CD4-positive, alpha-beta T cell treated with Interleukin-4 for 4 hours (primary cell): Measurements from ENCODE around the gene BGN.
A peak's percentile ranks its signal among the peaks of the same experiment; 100 is the strongest.

Experiments
- DNase-seq: peaks from one replicate; pipeline ENCODE4 v3.0.0-alpha.2; 2020

Gene BGN

GRCh38 chrX:153486171-153486570 is 8.6 kb upstream of the BGN start:
- DNase-seq = no peak

GRCh38 chrX:153487590-153488071 is 7.1 kb upstream of the BGN start:
- no peak for DNase-seq

- no peak for DNase-seq
These were observed 6.4 kb upstream of the BGN start for GRCh38 chrX:153488231-153488914.

GRCh38 chrX:153490217-153490930 is 4.4 kb upstream of the BGN start:
- DNase-seq = no peak

GRCh38 chrX:153491351-153491914 is 3.3 kb upstream of the BGN start:
- no peak for DNase-seq

- no peak for DNase-seq
These were observed 2.9 kb upstream of the BGN start for GRCh38 chrX:153491918-153492317.

GRCh38 chrX:153492543-153492942 is 2.2 kb upstream of the BGN start:
- DNase-seq = no peak

GRCh38 chrX:153493085-153493484 is 1.7 kb upstream of the BGN start:
- DNase-seq = no peak

- no peak for DNase-seq
These were observed 719 bp upstream of the BGN start for GRCh38 chrX:153494061-153494460.

GRCh38 chrX:153495362-153495751 is 577 bp downstream of the BGN start:
- no peak for DNase-seq

- DNase-seq = no peak
These were observed 1.3 kb downstream of the BGN start for GRCh38 chrX:153495903-153496589.

GRCh38 chrX:153496590-153496959 is 1.8 kb downstream of the BGN start:
- no peak for DNase-seq

GRCh38 chrX:153498453-153498852 is 3.7 kb downstream of the BGN start:
- DNase-seq = no peak

- DNase-seq = no peak
These were observed 4.6 kb downstream of the BGN start for GRCh38 chrX:153499341-153499740.

GRCh38 chrX:153499876-153500275 is 5.1 kb downstream of the BGN start:
- DNase-seq = no peak

- DNase-seq = no peak
These were observed 6.0 kb downstream of the BGN start for GRCh38 chrX:153500676-153501280.

- no peak for DNase-seq
These were observed 6.8 kb downstream of the BGN start for GRCh38 chrX:153501530-153501929.

- DNase-seq = no peak
These were observed 7.4 kb downstream of the BGN start for GRCh38 chrX:153502131-153502530.

GRCh38 chrX:153502796-153503195 is 8.0 kb downstream of the BGN start:
- DNase-seq = no peak

- no peak for DNase-seq
These were observed 9.8 kb downstream of the BGN start for GRCh38 chrX:153504445-153505016.

GRCh38 chrX:153505361-153505760 is 10.6 kb downstream of the BGN start:
- no peak for DNase-seq

GRCh38 chrX:153507484-153508178 is 12.9 kb downstream of the BGN start:
- peak; percentile 73 for DNase-seq
